ENCODE measurements around the gene MIEN1. TPM values are rescaled to one million over a fixed set of nuclear protein-coding genes. Genes with fewer than 3 reads are reported as not detected.

Gene MIEN1
- total and polyA plus RNA-seq, 2 donors (not counting 1 experiment from before 2014, with no cell fraction given): 41.1 to 63.2 TPM

DNA sequence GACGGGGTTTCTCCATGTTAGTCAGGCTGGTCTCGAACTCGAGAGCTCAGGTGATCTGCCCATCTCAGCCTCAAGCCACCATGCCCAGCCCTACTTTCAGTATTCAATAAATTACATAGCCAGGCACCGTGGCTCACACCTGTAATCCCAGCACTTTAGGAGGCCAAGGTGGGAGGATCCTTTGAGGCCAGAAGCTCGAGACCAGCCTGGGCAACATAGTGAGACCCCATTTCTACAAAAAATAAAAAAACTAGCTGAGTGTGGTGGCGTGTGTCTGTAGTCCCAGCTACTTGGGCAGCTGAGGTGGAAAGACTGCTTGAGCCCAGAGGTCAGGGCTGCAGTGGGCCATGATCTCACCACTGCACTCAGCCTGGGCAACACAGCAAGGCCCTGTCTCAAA lies 8.2 kb downstream of the MIEN1 start:
- CTCF ChIA-PET: no interaction called here
- no peaks in the 10 kb centered on the region for H3K4me1 ChIP-seq (ENCODE audit: control insufficient read depth in 2 of 2, insufficient read depth in 2 of 2, low read length in 2 of 2)
- intact Hi-C loops (cut with micrococcal nuclease): no loop called here
- no peak overlapping the region for H3K27ac ChIP-seq (ENCODE audit: low read length in 2 of 2)
- H3K27me3 ChIP-seq (replicated peaks in 1 of 4; ENCODE audit: control extremely low read depth in 1 of 4, control insufficient read depth in 3 of 4, insufficient read depth in 4 of 4, low read length in 3 of 4): no peaks in the 10 kb centered on the region
- H2AFZ ChIP-seq (ENCODE audit: insufficient read depth, low read depth, low read length, poor library complexity, severe bottlenecking): no peak overlapping the region
- H4K20me1 ChIP-seq (ENCODE audit: control insufficient read depth, insufficient read depth, low read length, poor library complexity, severe bottlenecking): peaks cover 5% of the 10 kb centered on the region
- H3K79me2 ChIP-seq (ENCODE audit: control insufficient read depth, insufficient read depth, low read length): no peaks in the 10 kb centered on the region
- Mint-ChIP-seq H3K27me3 (no peaks in the 10 kb centered on the region), H3K4me3 (no peak overlapping the region), H3K9me3 (ENCODE audit: insufficient read depth) (no peaks in the 10 kb centered on the region), H3K27ac (no peak overlapping the region), H3K4me1 (peaks cover 9% of the 10 kb centered on the region)
- DNase-seq (no peak), ATAC-seq (ENCODE audit: low read depth) (no peak)
- H3K36me3 ChIP-seq (replicated peaks in 1 of 2; ENCODE audit: control extremely low read depth in 1 of 2, control insufficient read depth in 1 of 2, extremely low read depth in 1 of 2, insufficient read depth in 2 of 2, low read length in 1 of 2): peaks cover 0 to 3% of the 10 kb centered on the region in 2 experiments
- no peak overlapping the region for H3K4me2 ChIP-seq (replicated peaks; ENCODE audit: low read depth, low read length, poor library complexity, severe bottlenecking)
- 83% methylated on average over 1 of the region's 6 CpGs for WGBS (ENCODE audit: insufficient coverage)
- peaks cover 0 to 3% (median 0%) of the 10 kb centered on the region in 3 donors for H3K9me3 ChIP-seq (ENCODE audit: control extremely low read depth in 1 of 3, control insufficient read depth in 2 of 3, insufficient read depth in 1 of 3, low read length in 2 of 3)
- H3K9ac ChIP-seq (ENCODE audit: low read length): no peak overlapping the region
- no peak overlapping the region for H3K4me3 ChIP-seq (ENCODE audit: control extremely low read depth in 1 of 5, extremely low read depth in 1 of 5, insufficient read depth in 1 of 5, low read depth in 2 of 5, low read length in 4 of 5)
- no peak for TF ChIP-seq EZH2 (IDR thresholded peaks at IDR 0.05; ENCODE audit: borderline replicate concordance, insufficient read depth, low read depth, low read length, poor library complexity, severe bottlenecking)
- TF ChIP-seq, protein P1, sequence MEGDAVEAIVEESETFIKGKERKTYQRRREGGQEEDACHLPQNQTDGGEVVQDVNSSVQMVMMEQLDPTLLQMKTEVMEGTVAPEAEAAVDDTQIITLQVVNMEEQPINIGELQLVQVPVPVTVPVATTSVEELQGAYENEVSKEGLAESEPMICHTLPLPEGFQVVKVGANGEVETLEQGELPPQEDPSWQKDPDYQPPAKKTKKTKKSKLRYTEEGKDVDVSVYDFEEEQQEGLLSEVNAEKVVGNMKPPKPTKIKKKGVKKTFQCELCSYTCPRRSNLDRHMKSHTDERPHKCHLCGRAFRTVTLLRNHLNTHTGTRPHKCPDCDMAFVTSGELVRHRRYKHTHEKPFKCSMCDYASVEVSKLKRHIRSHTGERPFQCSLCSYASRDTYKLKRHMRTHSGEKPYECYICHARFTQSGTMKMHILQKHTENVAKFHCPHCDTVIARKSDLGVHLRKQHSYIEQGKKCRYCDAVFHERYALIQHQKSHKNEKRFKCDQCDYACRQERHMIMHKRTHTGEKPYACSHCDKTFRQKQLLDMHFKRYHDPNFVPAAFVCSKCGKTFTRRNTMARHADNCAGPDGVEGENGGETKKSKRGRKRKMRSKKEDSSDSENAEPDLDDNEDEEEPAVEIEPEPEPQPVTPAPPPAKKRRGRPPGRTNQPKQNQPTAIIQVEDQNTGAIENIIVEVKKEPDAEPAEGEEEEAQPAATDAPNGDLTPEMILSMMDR (IDR thresholded peaks at IDR 0.05): no peak
- POLR2A ChIA-PET: no interaction called here

DNA sequence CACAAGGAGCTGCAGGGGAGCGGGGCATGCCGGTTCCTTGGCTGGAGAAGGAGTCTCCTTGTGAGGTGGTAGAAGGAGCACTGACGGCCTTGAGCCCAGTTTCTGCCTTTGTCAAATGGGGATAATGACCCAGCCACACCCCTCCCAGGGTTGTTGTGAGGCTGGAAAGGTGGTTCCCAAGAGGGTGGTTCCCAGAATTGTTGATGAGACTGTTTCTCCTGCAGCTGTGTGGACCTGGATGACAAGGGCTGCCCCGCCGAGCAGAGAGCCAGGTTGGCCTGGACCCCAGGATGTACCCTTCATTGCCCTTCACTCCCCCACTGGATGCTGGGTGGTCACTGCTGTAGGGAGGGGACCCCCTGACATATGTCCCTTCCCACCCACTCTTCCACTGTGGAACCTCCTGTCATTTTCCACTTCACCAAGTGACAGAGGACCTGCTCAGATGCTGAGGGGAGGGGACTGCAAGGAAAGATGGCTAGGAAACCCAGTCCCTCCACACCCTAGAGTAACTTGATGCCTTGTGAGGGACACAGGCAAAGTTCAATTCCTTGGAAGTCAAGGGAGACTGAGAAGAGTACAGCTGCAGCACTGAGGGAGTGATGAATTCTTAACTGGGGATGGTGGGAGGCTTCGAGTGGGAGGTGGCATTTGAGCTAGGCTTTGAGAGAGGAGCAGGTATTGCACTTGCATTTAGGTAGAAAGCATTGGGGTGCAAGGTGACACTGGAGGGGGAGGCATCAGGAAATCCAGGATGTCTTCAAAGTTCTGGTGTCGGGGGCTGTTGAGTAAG lies 10.6 kb downstream of the MIEN1 start:
- H3K4me1 Mint-ChIP-seq: no peaks in the 10 kb centered on the region
- no peaks in the 10 kb centered on the region for H3K27me3 Mint-ChIP-seq
- Histone ChIP-seq H3K4me2 (replicated peaks; ENCODE audit: low read depth, low read length, poor library complexity, severe bottlenecking) (no peak overlapping the region), H3K27me3 (replicated peaks in 1 of 4; ENCODE audit: control extremely low read depth in 1 of 4, control insufficient read depth in 3 of 4, insufficient read depth in 4 of 4, low read length in 3 of 4) (no peaks in the 10 kb centered on the region), H3K27ac (ENCODE audit: low read length in 2 of 2) (no peak overlapping the region), H3K9me3 (ENCODE audit: control extremely low read depth in 1 of 3, control insufficient read depth in 2 of 3, insufficient read depth in 1 of 3, low read length in 2 of 3) (peaks cover 0 to 3% (median 0%) of the 10 kb centered on the region in 3 donors), H3K9ac (ENCODE audit: low read length) (no peak overlapping the region), H3K79me2 (ENCODE audit: control insufficient read depth, insufficient read depth, low read length) (no peaks in the 10 kb centered on the region), H2AFZ (ENCODE audit: insufficient read depth, low read depth, low read length, poor library complexity, severe bottlenecking) (no peak overlapping the region), H3K4me1 (ENCODE audit: control insufficient read depth in 2 of 2, insufficient read depth in 2 of 2, low read length in 2 of 2) (no peaks in the 10 kb centered on the region), H4K20me1 (ENCODE audit: control insufficient read depth, insufficient read depth, low read length, poor library complexity, severe bottlenecking) (no peaks in the 10 kb centered on the region), H3K36me3 (replicated peaks in 1 of 2; ENCODE audit: control extremely low read depth in 1 of 2, control insufficient read depth in 1 of 2, extremely low read depth in 1 of 2, insufficient read depth in 2 of 2, low read length in 1 of 2) (no peaks in the 10 kb centered on the region), H3K4me3 (ENCODE audit: control extremely low read depth in 1 of 5, extremely low read depth in 1 of 5, insufficient read depth in 1 of 5, low read depth in 2 of 5, low read length in 4 of 5) (no peak overlapping the region)
- intact Hi-C loops (cut with micrococcal nuclease): no loop called here
- H3K27ac Mint-ChIP-seq: no peak overlapping the region
- CTCF ChIA-PET: interaction anchor here (1.0 to 1.3 kb wide), 2 partner anchors 65 to 98 kb away, joined by 3 to 5 read pairs; no protein-coding TSS in a partner anchor
- DNase-seq: no peak
- POLR2A ChIA-PET: no interaction called here
- H3K4me3 Mint-ChIP-seq: no peak overlapping the region
- no peak for TF ChIP-seq EZH2 (IDR thresholded peaks at IDR 0.05; ENCODE audit: borderline replicate concordance, insufficient read depth, low read depth, low read length, poor library complexity, severe bottlenecking)
- TF ChIP-seq, protein P1 (IDR thresholded peaks at IDR 0.05): no peak
- H3K9me3 Mint-ChIP-seq (ENCODE audit: insufficient read depth): no peaks in the 10 kb centered on the region
- WGBS (ENCODE audit: insufficient coverage): 88% methylated on average over 2 of the region's 7 CpGs
- ATAC-seq (ENCODE audit: low read depth): no peak
